GM18867 (cell line): ENCODE data around the gene COPZ1.
A peak's percentile ranks its signal among the peaks of the same experiment; 100 is the strongest.
"Not testable (repeated sequence)": the region's sequence is repeated elsewhere in the genome, so short reads cannot be mapped to it uniquely, and the experiment has no call there.

Experiments
- ATAC-seq: cut with Tn5 transposase; IDR thresholded peaks from one replicate; pipeline ENCODE4 v1.9.1; 2021; ENCODE audit warnings: mild to moderate bottlenecking, moderate library complexity; ENCODE audit not compliant: unreplicated experiment

COPZ1 gene, protein sequence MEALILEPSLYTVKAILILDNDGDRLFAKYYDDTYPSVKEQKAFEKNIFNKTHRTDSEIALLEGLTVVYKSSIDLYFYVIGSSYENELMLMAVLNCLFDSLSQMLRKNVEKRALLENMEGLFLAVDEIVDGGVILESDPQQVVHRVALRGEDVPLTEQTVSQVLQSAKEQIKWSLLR

DNA sequence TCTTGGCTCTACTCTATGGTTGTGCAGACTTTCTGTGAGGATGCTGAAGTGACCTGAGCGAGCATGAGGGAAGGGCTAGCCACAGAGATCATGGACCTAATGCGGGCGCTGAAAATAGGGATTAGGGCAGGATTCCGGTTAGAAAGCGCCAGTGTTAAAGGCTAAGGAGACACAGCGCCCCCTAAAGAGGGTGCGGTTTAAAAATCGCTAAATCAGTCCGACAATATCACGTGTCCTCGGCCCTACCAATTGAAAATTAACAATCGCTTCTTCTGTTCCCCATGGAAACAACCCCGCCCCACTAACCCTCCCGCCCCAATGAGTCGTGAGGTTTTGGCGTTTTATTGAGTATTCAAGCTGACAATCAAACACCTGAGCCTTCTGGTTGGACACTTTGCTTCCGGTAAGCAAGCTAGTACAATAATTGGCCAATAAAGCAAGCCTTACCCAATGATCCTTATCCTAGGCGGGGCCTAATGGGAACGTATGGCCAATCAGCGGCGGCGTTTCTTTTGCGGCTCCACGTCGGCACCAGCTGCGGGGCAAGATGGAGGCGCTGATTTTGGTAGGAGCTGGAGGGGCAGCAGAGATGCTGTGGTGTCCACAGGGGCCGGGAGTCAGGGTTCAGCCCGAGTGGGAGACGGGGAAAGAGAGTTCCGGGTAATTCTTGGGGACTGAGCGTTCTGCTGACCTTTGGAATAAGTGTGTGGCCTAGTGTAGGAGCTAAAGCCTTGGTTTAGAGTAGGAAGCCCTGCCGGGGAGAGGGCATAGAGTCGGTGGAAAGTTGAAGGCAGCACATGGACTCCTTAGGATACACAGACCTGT, at the start of gene COPZ1:
TSS of gene COPZ1 (plus strand) at position 515 of the 825 bp plus-strand sequence. CDS start at position 548, 33 bp downstream.
- peak; percentile 98 for ATAC-seq

- no peak for ATAC-seq
These were observed 48.6 kb upstream of the COPZ1 start for GRCh38 chr12:54276368-54276767.

GRCh38 chr12:54277823-54278276, 47.1 kb upstream of the COPZ1 start:
- no peak for ATAC-seq

DNA sequence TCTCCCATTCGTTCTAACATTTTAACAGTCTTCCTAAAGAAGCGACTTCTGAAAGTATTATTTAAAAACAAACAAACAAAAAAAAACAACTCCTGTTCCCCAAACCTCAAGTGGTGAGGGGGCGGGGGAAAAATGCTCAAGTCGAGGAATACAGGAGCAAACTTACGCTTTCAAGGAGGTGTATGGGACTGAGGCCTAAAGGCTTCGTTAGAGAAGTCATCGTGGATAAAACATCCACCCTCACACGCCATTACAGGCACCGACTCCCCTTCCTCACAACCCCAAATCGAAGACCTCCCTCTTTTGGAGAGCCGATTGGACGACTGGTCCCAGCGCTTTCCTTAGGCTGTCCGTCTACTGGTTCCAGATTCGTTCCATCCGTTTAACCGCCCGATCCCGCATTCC, 45.7 kb upstream of the COPZ1 start:
- no peak for ATAC-seq

- peak; percentile 71 for ATAC-seq
These were observed 45.1 kb upstream of the COPZ1 start, which contains the start of gene CBX5 for GRCh38 chr12:54279632-54280467. Gene CBX5 (minus strand): TSS chr12:54280122. CDS start chr12:54257650, 22,472 bp downstream.

GRCh38 chr12:54280468-54281260, 44.3 kb upstream of the COPZ1 start, which contains the start of gene HNRNPA1:
Gene HNRNPA1 (plus strand): TSS chr12:54280726. CDS start chr12:54280808, 82 bp downstream.
- ATAC-seq = peak; percentile 85

DNA sequence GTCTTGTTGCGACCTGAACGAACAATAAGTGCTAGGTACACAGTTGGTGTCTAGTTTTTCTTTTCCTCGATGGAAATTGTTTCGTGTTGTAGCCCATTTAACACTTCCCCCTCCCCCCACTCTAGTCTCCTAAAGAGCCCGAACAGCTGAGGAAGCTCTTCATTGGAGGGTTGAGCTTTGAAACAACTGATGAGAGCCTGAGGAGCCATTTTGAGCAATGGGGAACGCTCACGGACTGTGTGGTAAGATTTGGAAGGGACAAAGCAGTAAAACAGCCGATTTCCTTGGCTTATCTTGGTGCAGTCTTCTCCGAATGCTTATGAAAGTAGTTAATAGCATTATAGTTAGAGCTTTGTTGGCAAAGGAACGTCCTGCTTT, 43.7 kb upstream of the COPZ1 start:
- ATAC-seq = not testable (repeated sequence)

GRCh38 chr12:54281694-54282093, 43.2 kb upstream of the COPZ1 start:
- ATAC-seq = not testable (repeated sequence)

- ATAC-seq = no peak
These were observed 41.9 kb upstream of the COPZ1 start for GRCh38 chr12:54282949-54283593.

DNA sequence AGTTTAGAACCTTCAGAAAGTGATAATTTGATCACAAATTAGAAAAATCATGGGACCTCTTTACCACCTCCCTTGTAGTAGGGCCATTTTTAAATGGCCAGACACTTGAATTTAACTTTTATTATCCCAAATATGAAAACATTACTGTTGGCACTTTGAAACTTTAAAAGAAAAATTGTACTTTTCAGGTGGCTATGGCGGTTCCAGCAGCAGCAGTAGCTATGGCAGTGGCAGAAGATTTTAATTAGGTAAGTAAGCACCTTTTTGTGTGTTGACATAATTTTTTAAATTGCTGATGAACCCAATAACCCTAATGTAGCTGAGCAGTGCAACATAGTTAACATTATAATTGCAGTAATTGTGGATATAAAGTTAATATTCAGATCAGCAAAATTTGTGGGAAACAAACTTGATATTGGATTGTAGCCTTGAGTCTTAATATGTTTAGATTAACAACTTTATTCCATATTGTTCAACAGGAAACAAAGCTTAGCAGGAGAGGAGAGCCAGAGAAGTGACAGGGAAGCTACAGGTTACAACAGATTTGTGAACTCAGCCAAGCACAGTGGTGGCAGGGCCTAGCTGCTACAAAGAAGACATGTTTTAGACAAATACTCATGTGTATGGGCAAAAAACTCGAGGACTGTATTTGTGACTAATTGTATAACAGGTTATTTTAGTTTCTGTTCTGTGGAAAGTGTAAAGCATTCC, 40.7 kb upstream of the COPZ1 start:
- ATAC-seq = not testable (repeated sequence)

- ATAC-seq = no peak
These were observed 39.5 kb upstream of the COPZ1 start for GRCh38 chr12:54285150-54286041.

GRCh38 chr12:54286042-54287030, 38.6 kb upstream of the COPZ1 start:
- no peak for ATAC-seq

DNA sequence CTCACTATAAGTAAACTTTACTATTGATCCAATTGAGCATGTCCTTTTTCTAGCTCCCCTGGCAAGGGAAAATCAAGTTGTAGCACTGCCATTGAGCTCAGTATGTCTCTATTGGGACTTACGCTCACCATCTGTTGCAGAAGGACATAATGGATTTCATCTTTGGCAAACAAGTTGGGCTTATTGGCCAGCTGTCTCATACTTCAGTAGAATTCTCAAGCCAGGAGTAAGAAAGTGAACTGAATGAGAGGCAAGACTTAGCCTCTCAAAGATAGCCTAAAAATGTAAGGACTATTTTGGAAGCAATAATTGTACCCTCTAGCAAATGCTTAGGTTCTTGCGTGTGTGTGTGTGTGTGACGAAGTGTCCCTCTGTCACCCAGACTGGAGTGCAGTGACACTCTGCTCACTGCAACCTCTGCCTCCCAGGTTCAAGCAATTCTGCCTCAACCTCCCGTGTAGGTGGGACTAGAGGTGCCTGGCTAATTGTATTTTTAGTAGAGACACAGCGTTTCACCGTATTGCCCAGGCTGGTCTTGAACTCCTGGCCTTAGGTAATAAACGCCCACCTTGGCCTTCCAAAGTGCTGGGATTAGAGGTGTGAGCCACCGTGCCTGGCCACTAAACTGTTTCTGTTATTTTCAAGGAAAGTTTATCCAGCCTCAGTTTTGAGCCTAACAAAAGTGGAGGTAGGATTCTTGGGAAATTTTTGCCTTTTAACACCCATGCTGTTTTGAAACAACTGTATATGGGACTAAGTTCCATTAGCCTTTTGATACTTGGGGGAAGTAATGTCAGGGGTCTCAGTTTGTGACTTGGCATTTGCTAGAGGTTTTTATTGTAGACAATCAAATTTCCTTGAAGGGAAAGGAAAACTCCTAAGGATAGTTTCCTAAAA, 37.4 kb upstream of the COPZ1 start:
- ATAC-seq = no peak

GRCh38 chr12:54292083-54292930, 32.6 kb upstream of the COPZ1 start:
- no peak for ATAC-seq

- ATAC-seq = no peak
These were observed 32.0 kb upstream of the COPZ1 start for GRCh38 chr12:54292931-54293241.
